ENCODE data around the gene WFDC9. TPM values are rescaled to one million over a fixed set of nuclear protein-coding genes. Genes with fewer than 3 reads are reported as not detected.

WFDC9 gene
- total and polyA plus RNA-seq, 2 of the 8 experiments (the other 6 are each of a cell fraction or from before 2014, with no cell fraction given): not detected

GRCh38 chr20:45592574-45593189 is 38.4 kb downstream of the WFDC9 start:
- POLR2A ChIA-PET (ENCODE audit: partially characterized antibody): interaction anchor here (1.0 kb wide), 1 partner anchor 178 kb away, joined by 4 read pairs; no protein-coding TSS in a partner anchor
- Histone ChIP-seq H2BK120ac (replicated peaks; ENCODE audit: low read depth, low read length) (no peak overlapping the region), H3K36me3 (ENCODE audit: control insufficient read depth in 2 of 4, insufficient read depth in 4 of 4, low read length in 3 of 4) (no peaks in the 10 kb centered on the region), H2BK15ac (ENCODE audit: low read length) (no peak overlapping the region), H3K27ac (ENCODE audit: low read depth, low read length) (no peak overlapping the region), H3K56ac (replicated peaks; ENCODE audit: insufficient read length, low read depth, low read length) (no peak overlapping the region), H3K14ac (ENCODE audit: insufficient read length) (no peak overlapping the region), H2BK20ac (ENCODE audit: low read length) (no peak overlapping the region), H3K79me2 (ENCODE audit: control insufficient read depth in 1 of 2, insufficient read depth in 2 of 2, low read length in 2 of 2) (no peaks in the 10 kb centered on the region), H2AFZ (ENCODE audit: low read length) (no peak overlapping the region), H3K23ac (ENCODE audit: insufficient read length) (no peak overlapping the region), H4K20me1 (replicated peaks in 1 of 2; ENCODE audit: control insufficient read depth in 1 of 2, insufficient read depth in 2 of 2, low read length in 2 of 2) (no peaks in the 10 kb centered on the region), H3K4me3 (ENCODE audit: extremely low read depth in 1 of 4, insufficient read depth in 2 of 4, low read depth in 3 of 4, low read length in 4 of 4) (no peak overlapping the region), H2BK12ac (ENCODE audit: low read depth, low read length) (peak overlapping the region; percentile 17; the same call in 1 of the 2 replicates), H4K8ac (ENCODE audit: extremely low read depth, insufficient read depth, low read length) (no peak overlapping the region), H2BK5ac (ENCODE audit: low read depth, low read length) (no peak overlapping the region), H3K4ac (replicated peaks; ENCODE audit: insufficient read length, low read depth, low read length) (no peak overlapping the region), H3K18ac (ENCODE audit: extremely low read depth, low read length) (no peak overlapping the region), H3K4me2 (ENCODE audit: insufficient read depth in 1 of 2, low read depth in 2 of 2, low read length in 2 of 2) (no peak overlapping the region), H4K91ac (replicated peaks; ENCODE audit: insufficient read length, low read length) (no peak overlapping the region), H3K79me1 (ENCODE audit: low read depth, low read length) (no peaks in the 10 kb centered on the region), H2AK5ac (ENCODE audit: low read depth, low read length) (no peak overlapping the region), H3K27me3 (replicated peaks in 1 of 4; ENCODE audit: control insufficient read depth in 3 of 4, extremely low read depth in 1 of 4, insufficient read depth in 3 of 4, low read length in 3 of 4) (no peaks in the 10 kb centered on the region; a peak in 1 of 7 replicates), H3K23me2 (ENCODE audit: low read depth, low read length) (no peaks in the 10 kb centered on the region), H3K4me1 (replicated peaks in 1 of 4; ENCODE audit: control insufficient read depth in 3 of 4, insufficient read depth in 4 of 4, low read length in 3 of 4) (no peaks in the 10 kb centered on the region), H3K9ac (replicated peaks in 1 of 4; ENCODE audit: extremely low read depth in 1 of 4, low read depth in 3 of 4, low read length in 3 of 4) (no peak overlapping the region), H3K9me3 (ENCODE audit: insufficient read depth in 2 of 2, low read depth in 1 of 2, low read length in 1 of 2) (no peaks in the 10 kb centered on the region), H4K5ac (ENCODE audit: insufficient read length, low read depth, low read length) (no peak overlapping the region)
- CTCF ChIA-PET (ENCODE audit: partially characterized antibody): interaction anchor here (0.6 to 4.8 kb wide), 12 partner anchors 10 to 182 kb away, joined by 3 to 48 read pairs (median 3); no protein-coding TSS in a partner anchor
- WGBS, 2 experiments (ENCODE audit: extremely low coverage in 1 of 2, insufficient coverage in 1 of 2, insufficient read length in 1 of 2, insufficient replicate concordance in 2 of 2, low coverage in 1 of 2, low lambda C conversion rate in 2 of 2, missing lambda C conversion rate in 1 of 2): 67% methylated on average over 4 of the region's 5 CpGs; no CpG with 5 or more reads in 1 of the 2 experiments
- DNase-seq (ENCODE audit: low read depth in 1 of 2, low spot score in 2 of 2) (no peak), FAIRE-seq (peak; percentile 78)
- TF ChIP-seq SP2 (IDR thresholded peaks at IDR 0.05; ENCODE audit: low read length) (no peak), GTF2F1 (IDR thresholded peaks at IDR 0.05; ENCODE audit: borderline replicate concordance, low read depth, low read length) (no peak), EZH2 (IDR thresholded peaks at IDR 0.05; ENCODE audit: low read depth, low read length, severe bottlenecking) (no peak), HDAC2 (IDR thresholded peaks at IDR 0.05; ENCODE audit: borderline replicate concordance in 1 of 2, low read depth in 2 of 2, low read length in 2 of 2) (no peak), BACH1 (IDR thresholded peaks at IDR 0.05; ENCODE audit: low read length) (no peak), SP4 (IDR thresholded peaks at IDR 0.05; ENCODE audit: low read length) (no peak), CREB1 (IDR thresholded peaks at IDR 0.05) (no peak), SAP30 (IDR thresholded peaks at IDR 0.05; ENCODE audit: insufficient read depth, insufficient replicate concordance, low read length) (no peak), POLR2A (IDR thresholded peaks at IDR 0.05; ENCODE audit: control extremely low read depth in 1 of 2, low read depth in 2 of 2, low read length in 2 of 2) (no peak), RXRA (IDR thresholded peaks at IDR 0.05; ENCODE audit: insufficient read depth, low read depth, low read length) (no peak), KDM5A (IDR thresholded peaks at IDR 0.05; ENCODE audit: low read length) (no peak), ATF2 (IDR thresholded peaks at IDR 0.05; ENCODE audit: low read length) (no peak)
